ENCODE data around the gene TRIM47. TPM values are rescaled to one million over a fixed set of nuclear protein-coding genes. Genes with fewer than 3 reads are reported as not detected.

TRIM47 gene
- total and polyA plus RNA-seq, 2 of the 13 experiments (the other 11 are each of a cell fraction or from before 2014, with no cell fraction given), result 33.5 to 82.0 TPM

GRCh38 chr17:75891605-75892555, 13.5 kb upstream of the TRIM47 start (continued):
- TF ChIP-seq, protein P1, sequence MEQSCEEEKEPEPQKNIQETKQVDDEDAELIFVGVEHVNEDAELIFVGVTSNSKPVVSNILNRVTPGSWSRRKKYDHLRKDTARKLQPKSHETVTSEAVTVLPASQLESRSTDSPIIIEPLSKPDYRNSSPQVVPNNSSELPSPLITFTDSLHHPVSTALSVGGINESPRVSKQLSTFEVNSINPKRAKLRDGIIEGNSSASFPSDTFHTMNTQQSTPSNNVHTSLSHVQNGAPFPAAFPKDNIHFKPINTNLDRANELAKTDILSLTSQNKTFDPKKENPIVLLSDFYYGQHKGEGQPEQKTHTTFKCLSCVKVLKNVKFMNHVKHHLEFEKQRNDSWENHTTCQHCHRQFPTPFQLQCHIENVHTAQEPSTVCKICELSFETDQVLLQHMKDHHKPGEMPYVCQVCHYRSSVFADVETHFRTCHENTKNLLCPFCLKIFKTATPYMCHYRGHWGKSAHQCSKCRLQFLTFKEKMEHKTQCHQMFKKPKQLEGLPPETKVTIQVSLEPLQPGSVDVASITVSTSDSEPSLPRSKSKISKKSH (CRISPR knock-in tag; IDR thresholded peaks at IDR 0.05; ENCODE audit: borderline replicate concordance), result peak; percentile 58
- TF ChIP-seq, protein P2, sequence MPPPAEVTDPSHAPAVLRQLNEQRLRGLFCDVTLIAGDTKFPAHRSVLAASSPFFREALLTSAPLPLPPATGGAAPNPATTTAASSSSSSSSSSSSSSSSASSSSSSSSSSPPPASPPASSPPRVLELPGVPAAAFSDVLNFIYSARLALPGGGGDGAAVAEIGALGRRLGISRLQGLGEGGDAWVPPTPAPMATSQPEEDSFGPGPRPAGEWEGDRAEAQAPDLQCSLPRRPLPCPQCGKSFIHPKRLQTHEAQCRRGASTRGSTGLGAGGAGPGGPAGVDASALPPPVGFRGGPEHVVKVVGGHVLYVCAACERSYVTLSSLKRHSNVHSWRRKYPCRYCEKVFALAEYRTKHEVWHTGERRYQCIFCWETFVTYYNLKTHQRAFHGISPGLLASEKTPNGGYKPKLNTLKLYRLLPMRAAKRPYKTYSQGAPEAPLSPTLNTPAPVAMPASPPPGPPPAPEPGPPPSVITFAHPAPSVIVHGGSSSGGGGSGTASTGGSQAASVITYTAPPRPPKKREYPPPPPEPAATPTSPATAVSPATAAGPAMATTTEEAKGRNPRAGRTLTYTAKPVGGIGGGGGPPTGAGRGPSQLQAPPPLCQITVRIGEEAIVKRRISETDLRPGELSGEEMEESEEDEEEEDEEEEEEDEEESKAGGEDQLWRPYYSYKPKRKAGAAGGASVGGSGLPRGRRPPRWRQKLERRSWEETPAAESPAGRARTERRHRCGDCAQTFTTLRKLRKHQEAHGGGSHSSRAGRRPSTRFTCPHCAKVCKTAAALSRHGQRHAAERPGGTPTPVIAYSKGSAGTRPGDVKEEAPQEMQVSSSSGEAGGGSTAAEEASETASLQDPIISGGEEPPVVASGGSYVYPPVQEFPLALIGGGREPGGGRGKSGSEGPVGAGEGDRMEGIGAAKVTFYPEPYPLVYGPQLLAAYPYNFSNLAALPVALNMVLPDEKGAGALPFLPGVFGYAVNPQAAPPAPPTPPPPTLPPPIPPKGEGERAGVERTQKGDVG (CRISPR knock-in tag; IDR thresholded peaks at IDR 0.05; ENCODE audit: borderline replicate concordance), result peak; percentile 97; the same call in 1 of the 2 replicates
- TF ChIP-seq RBM39 (IDR thresholded peaks at IDR 0.05; ENCODE audit: low read depth, low read length, poor library complexity, severe bottlenecking) (peak; percentile 15), KLF6 (CRISPR knock-in tag; IDR thresholded peaks at IDR 0.05) (0 out of 2 replicates have a peak, but pooled peaks have one; percentile 60), ZNF703 (CRISPR knock-in tag; IDR thresholded peaks at IDR 0.05; ENCODE audit: borderline replicate concordance) (no peak), ZNF589 (CRISPR knock-in tag; conservative IDR thresholded peaks at IDR 0.05) (peak; percentile 9; the same call in 1 of the 2 replicates), NCOR1 (IDR thresholded peaks at IDR 0.05; ENCODE audit: borderline replicate concordance, low read length) (peak; percentile 51; the same call in 1 of the 2 replicates), TEAD2 (CRISPR knock-in tag; IDR thresholded peaks at IDR 0.05) (0 out of 2 replicates have a peak, but pooled peaks have one; percentile 20), ZNF644 (CRISPR knock-in tag; IDR thresholded peaks at IDR 0.05; ENCODE audit: low read depth) (0 out of 2 replicates have a peak, but pooled peaks have one; percentile 19), FOXP1 (IDR thresholded peaks at IDR 0.05) (no peak), FOXP1 (CRISPR knock-in tag; IDR thresholded peaks at IDR 0.05) (peak; percentile 47; the same call in 1 of the 2 replicates), RAD51 (IDR thresholded peaks at IDR 0.05; ENCODE audit: borderline replicate concordance) (no peak), ZBTB7B (CRISPR knock-in tag; IDR thresholded peaks at IDR 0.05) (peak; percentile 93), ZNF12 (CRISPR knock-in tag; IDR thresholded peaks at IDR 0.05) (peak; percentile 61), TAF15 (IDR thresholded peaks at IDR 0.05; ENCODE audit: low read depth, low read length, poor library complexity, severe bottlenecking) (no peak), SSRP1 (CRISPR knock-in tag; IDR thresholded peaks at IDR 0.05) (no peak), HMG20A (CRISPR knock-in tag; IDR thresholded peaks at IDR 0.05; ENCODE audit: borderline replicate concordance) (peak; percentile 73; the same call in 1 of the 2 replicates)
- TF ChIP-seq, protein P3, sequence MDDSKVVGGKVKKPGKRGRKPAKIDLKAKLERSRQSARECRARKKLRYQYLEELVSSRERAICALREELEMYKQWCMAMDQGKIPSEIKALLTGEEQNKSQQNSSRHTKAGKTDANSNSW (CRISPR knock-in tag; IDR thresholded peaks at IDR 0.05; ENCODE audit: borderline replicate concordance), result no peak
- TF ChIP-seq, protein P4, sequence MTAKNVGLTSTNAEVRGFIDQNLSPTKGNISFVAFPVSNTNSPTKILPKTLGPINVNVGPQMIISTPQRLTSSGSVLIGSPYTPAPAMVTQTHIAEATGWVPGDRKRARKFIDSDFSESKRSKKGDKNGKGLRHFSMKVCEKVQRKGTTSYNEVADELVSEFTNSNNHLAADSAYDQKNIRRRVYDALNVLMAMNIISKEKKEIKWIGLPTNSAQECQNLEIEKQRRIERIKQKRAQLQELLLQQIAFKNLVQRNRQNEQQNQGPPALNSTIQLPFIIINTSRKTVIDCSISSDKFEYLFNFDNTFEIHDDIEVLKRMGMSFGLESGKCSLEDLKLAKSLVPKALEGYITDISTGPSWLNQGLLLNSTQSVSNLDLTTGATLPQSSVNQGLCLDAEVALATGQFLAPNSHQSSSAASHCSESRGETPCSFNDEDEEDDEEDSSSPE (CRISPR knock-in tag; IDR thresholded peaks at IDR 0.05), result peak; percentile 40; the same call in 1 of the 2 replicates

Data from HepG2 (cell line).